Measurements from ENCODE around the gene IL32.

IL32 gene

DNA sequence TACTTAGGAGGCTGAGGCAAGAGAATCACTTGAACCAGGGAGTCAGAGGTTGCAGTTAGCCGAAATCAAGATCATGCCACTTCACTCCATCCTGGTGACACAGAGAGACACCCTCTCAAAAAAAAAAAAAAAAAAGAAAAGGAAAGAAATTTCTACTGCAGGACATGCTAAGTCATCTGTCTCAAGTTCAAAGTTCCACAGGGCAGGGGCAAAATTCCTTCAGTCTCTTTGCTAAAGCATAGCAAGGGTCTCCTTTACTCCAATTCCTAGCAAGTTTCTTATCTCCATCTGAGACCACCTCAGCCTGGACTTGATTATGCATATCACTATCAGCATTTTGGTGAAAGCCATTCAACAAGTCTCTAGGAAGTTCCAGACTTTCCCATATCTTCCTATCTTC is 19.1 kb downstream of the IL32 start:
- no peak overlapping the region for H3K9ac ChIP-seq (ENCODE audit: low read length)
- H3K4me1 ChIP-seq (ENCODE audit: low read length) = no peaks in the 10 kb centered on the region
- no peak overlapping the region for H3K4me3 ChIP-seq (ENCODE audit: low read length)

DNA sequence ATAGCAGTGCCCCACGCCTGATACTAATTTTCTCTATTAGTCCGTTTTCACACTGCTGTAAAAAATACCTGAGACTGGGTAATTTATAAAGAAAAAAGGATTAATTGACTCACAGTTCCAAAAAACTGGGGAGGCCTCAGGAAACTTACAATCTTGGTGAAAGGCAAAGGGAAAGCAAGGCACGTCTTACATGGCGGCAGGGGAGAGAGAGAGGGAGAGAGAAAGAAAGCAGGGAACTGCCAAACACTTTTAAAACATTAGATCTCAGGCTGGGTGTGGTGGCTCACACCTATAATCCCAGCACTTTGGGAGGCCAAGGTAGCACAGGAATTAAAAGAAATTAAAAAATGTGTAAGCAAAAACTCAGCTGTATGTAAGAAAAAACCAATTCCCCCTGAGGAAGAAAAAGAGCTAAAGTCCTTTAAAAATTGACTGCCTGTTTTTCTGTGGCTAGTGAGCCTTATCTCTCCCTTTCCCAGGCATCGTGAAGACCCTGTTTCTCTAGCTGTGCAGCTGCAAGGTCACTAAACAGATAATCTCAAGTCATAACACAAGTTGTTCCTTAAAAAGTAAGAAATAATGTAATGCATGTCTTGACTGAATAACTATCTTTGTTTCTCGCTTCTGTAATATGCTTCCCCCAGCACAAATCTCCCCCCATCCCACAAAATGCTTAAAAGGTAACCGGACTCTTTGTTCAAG is 19.7 kb downstream of the IL32 start:
- Histone ChIP-seq H3K27me3 (replicated peaks; ENCODE audit: insufficient read depth, low read length) (peaks cover 38% of the 10 kb centered on the region), H4K20me1 (ENCODE audit: insufficient read depth, low read length) (no peaks in the 10 kb centered on the region), H3K4me1 (ENCODE audit: low read length) (no peaks in the 10 kb centered on the region), H3K9ac (ENCODE audit: low read length) (no peak overlapping the region), H3K4me3 (ENCODE audit: low read length) (no peak overlapping the region), H2AFZ (ENCODE audit: low read length) (no peak overlapping the region), H3K36me3 (replicated peaks; ENCODE audit: insufficient read depth, low read length) (no peaks in the 10 kb centered on the region), H3K79me2 (ENCODE audit: low read length) (no peaks in the 10 kb centered on the region), H3F3A (ENCODE audit: insufficient read depth, low read length) (no peaks in the 10 kb centered on the region), H3K27ac (ENCODE audit: low read length) (no peak overlapping the region), H3K9me3 (replicated peaks; ENCODE audit: insufficient read depth, low read length) (no peaks in the 10 kb centered on the region), H3K9me2 (replicated peaks; ENCODE audit: insufficient read depth, low read length) (no peaks in the 10 kb centered on the region), H3K4me2 (ENCODE audit: low read depth, low read length) (no peak overlapping the region)
- TF ChIP-seq EZH2phosphoT487 (IDR thresholded peaks at IDR 0.05; ENCODE audit: low read length) (no peak), EZH2 (optimal IDR thresholded peaks at IDR 0.05; ENCODE audit: low read depth, low read length) (no peak)
- TF ChIP-seq, protein P1, sequence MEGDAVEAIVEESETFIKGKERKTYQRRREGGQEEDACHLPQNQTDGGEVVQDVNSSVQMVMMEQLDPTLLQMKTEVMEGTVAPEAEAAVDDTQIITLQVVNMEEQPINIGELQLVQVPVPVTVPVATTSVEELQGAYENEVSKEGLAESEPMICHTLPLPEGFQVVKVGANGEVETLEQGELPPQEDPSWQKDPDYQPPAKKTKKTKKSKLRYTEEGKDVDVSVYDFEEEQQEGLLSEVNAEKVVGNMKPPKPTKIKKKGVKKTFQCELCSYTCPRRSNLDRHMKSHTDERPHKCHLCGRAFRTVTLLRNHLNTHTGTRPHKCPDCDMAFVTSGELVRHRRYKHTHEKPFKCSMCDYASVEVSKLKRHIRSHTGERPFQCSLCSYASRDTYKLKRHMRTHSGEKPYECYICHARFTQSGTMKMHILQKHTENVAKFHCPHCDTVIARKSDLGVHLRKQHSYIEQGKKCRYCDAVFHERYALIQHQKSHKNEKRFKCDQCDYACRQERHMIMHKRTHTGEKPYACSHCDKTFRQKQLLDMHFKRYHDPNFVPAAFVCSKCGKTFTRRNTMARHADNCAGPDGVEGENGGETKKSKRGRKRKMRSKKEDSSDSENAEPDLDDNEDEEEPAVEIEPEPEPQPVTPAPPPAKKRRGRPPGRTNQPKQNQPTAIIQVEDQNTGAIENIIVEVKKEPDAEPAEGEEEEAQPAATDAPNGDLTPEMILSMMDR (IDR thresholded peaks at IDR 0.05; ENCODE audit: low read length) = no peak
- DNase-seq = no peak

More for the DNA sequence above, 19.1 kb downstream of the IL32 start:
- Histone ChIP-seq H3F3A (ENCODE audit: insufficient read depth, low read length) (no peaks in the 10 kb centered on the region), H3K36me3 (replicated peaks; ENCODE audit: insufficient read depth, low read length) (no peaks in the 10 kb centered on the region), H3K9me2 (replicated peaks; ENCODE audit: insufficient read depth, low read length) (no peaks in the 10 kb centered on the region), H3K27me3 (replicated peaks; ENCODE audit: insufficient read depth, low read length) (peaks cover 41% of the 10 kb centered on the region), H3K9me3 (replicated peaks; ENCODE audit: insufficient read depth, low read length) (no peaks in the 10 kb centered on the region), H4K20me1 (ENCODE audit: insufficient read depth, low read length) (no peaks in the 10 kb centered on the region), H3K4me2 (ENCODE audit: low read depth, low read length) (no peak overlapping the region), H3K79me2 (ENCODE audit: low read length) (no peaks in the 10 kb centered on the region), H3K27ac (ENCODE audit: low read length) (no peak overlapping the region), H2AFZ (ENCODE audit: low read length) (no peak overlapping the region)
- no peak for TF ChIP-seq EZH2phosphoT487 (IDR thresholded peaks at IDR 0.05; ENCODE audit: low read length)
- TF ChIP-seq, protein P1 (IDR thresholded peaks at IDR 0.05; ENCODE audit: low read length) = no peak
- TF ChIP-seq EZH2 (optimal IDR thresholded peaks at IDR 0.05; ENCODE audit: low read depth, low read length) = no peak
- no peak for DNase-seq

DNA sequence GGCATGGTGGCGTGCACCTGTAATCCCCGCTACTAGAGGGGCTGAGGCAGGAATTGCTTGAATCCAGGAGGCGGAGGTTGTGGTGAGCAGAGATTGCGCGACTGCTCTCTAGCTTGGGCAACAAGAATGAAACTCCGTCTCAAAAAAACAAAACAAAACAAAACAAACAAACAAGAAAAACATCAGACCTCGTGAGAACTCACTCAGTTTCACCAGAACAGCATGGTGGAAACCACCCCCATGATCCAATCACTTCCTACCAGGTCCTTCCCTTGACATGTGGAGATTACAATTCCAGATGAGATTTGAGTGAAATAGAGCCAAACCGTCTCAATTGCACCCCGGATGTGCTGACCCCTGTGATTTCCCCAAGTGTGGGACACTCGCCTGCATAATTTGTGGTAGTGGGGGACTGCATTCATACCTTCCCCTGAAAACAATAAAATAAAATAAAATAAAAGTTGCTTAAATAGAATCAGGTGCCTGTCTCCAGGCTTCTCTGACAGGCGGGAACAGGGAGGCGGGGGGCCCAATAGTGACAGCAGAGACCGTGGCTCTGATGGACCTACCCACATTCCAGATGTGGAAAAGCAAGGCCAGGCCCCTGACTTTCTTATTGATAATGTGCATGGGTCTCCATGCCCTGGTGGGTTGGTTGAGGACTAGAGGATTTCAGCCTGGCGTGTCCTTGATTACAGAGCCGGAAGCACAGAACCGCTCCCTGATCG is 20.6 kb downstream of the IL32 start:
- no peak for DNase-seq
- no peak overlapping the region for H3K9ac ChIP-seq (ENCODE audit: low read length)
- H3K4me3 ChIP-seq (ENCODE audit: low read length) = no peak overlapping the region
- no peak overlapping the region for H3K4me2 ChIP-seq (ENCODE audit: low read depth, low read length)
- peaks cover 38% of the 10 kb centered on the region for H3K27me3 ChIP-seq (replicated peaks; ENCODE audit: insufficient read depth, low read length)
- H3K4me1 ChIP-seq (ENCODE audit: low read length) = no peaks in the 10 kb centered on the region
- H3K9me3 ChIP-seq (replicated peaks; ENCODE audit: insufficient read depth, low read length) = no peaks in the 10 kb centered on the region
- TF ChIP-seq EZH2 (optimal IDR thresholded peaks at IDR 0.05; ENCODE audit: low read depth, low read length) = no peak
- TF ChIP-seq, protein P1 (IDR thresholded peaks at IDR 0.05; ENCODE audit: low read length) = no peak
- TF ChIP-seq EZH2phosphoT487 (IDR thresholded peaks at IDR 0.05; ENCODE audit: low read length) = no peak
- H2AFZ ChIP-seq (ENCODE audit: low read length) = no peak overlapping the region
- no peak overlapping the region for H3K27ac ChIP-seq (ENCODE audit: low read length)
- H4K20me1 ChIP-seq (ENCODE audit: insufficient read depth, low read length) = no peaks in the 10 kb centered on the region
- H3K79me2 ChIP-seq (ENCODE audit: low read length) = no peaks in the 10 kb centered on the region
- H3K36me3 ChIP-seq (replicated peaks; ENCODE audit: insufficient read depth, low read length) = no peaks in the 10 kb centered on the region
- no peaks in the 10 kb centered on the region for H3K9me2 ChIP-seq (replicated peaks; ENCODE audit: insufficient read depth, low read length)
- H3F3A ChIP-seq (ENCODE audit: insufficient read depth, low read length) = no peaks in the 10 kb centered on the region
